Gastrocnemius medialis (tissue), 4 donors: Measurements from ENCODE around the gene USP34.

Source experiments
- POLR2A ChIP-seq, 2 donors: fragments of 450-650 bp; IDR thresholded peaks; one replicate each; pipeline ENCODE4 v1.6.1; 2017; ENCODE audit warnings: antibody characterized with exemption in 2 of 2, mild to moderate bottlenecking in 2 of 2, moderate library complexity in 2 of 2
- TF ChIP-seq, protein P1 (sequence below), 5 experiments: fragments of 450-650 bp in 3 of 5; fragments of 200-600 bp in 2 of 5; sonication (generic) in 2 of 5; IDR thresholded peaks in 4 of 5; conservative IDR thresholded peaks in 1 of 5; 1 replicate in 4 of 5; 2 replicates in 1 of 5; pipeline ENCODE4 v1.5.1; 2016 to 2019; ENCODE audit warnings: antibody characterized with exemption in 5 of 5, mild to moderate bottlenecking in 3 of 5, moderate library complexity in 3 of 5

- TF ChIP-seq, protein P1, sequence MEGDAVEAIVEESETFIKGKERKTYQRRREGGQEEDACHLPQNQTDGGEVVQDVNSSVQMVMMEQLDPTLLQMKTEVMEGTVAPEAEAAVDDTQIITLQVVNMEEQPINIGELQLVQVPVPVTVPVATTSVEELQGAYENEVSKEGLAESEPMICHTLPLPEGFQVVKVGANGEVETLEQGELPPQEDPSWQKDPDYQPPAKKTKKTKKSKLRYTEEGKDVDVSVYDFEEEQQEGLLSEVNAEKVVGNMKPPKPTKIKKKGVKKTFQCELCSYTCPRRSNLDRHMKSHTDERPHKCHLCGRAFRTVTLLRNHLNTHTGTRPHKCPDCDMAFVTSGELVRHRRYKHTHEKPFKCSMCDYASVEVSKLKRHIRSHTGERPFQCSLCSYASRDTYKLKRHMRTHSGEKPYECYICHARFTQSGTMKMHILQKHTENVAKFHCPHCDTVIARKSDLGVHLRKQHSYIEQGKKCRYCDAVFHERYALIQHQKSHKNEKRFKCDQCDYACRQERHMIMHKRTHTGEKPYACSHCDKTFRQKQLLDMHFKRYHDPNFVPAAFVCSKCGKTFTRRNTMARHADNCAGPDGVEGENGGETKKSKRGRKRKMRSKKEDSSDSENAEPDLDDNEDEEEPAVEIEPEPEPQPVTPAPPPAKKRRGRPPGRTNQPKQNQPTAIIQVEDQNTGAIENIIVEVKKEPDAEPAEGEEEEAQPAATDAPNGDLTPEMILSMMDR (IDR thresholded peaks at IDR 0.05 in 4 of 5, conservative IDR thresholded peaks at IDR 0.05 in 1 of 5): no peak
- no peak for TF ChIP-seq POLR2A (IDR thresholded peaks at IDR 0.05)
Measured at GRCh38 chr2:61221819-61222218, 249.1 kb downstream of the USP34 start.
